Sigmoid colon (tissue), 7 donors: ENCODE results near the gene HS3ST3B1. TPM values are rescaled to one million over a fixed set of nuclear protein-coding genes. Genes with fewer than 3 reads are reported as not detected.

Experiments
- DNase-seq: peaks from one replicate; pipeline ENCODE4 v3.0.0-alpha.2; 2019
- H3K27ac ChIP-seq, 4 donors: fragments of 200-600 bp; sonication (generic); one replicate each; pipeline ENCODE4 v1.5.1; 2016 to 2019; ENCODE audit warnings: mild to moderate bottlenecking in 1 of 4
- H3K27me3 ChIP-seq, 3 donors: fragments of 200-600 bp; sonication (generic); one replicate each; pipeline ENCODE4 v1.5.1; 2019; ENCODE audit warnings: mild to moderate bottlenecking in 1 of 3
- H3K36me3 ChIP-seq, 4 donors: fragments of 200-600 bp; sonication (generic); one replicate each; pipeline ENCODE4 v1.5.1; 2016 to 2019
- H3K4me1 ChIP-seq, 4 donors: fragments of 200-600 bp; sonication (generic); one replicate each; pipeline ENCODE4 v1.5.1; 2017 to 2019
- H3K4me3 ChIP-seq, 4 donors: fragments of 200-600 bp; sonication (generic); one replicate each; pipeline ENCODE4 v1.5.1; 2017 to 2019; ENCODE audit warnings: mild to moderate bottlenecking in 2 of 4, moderate library complexity in 1 of 4
- H3K9me3 ChIP-seq, 4 donors: fragments of 200-600 bp in 3 of 4; sonication (generic) in 3 of 4; one replicate each; pipeline versions ENCODE4 v1.5.1 to v1.6.1; 2013 to 2019
- CTCF ChIP-seq, 4 experiments: fragments of 450-650 bp in 3 of 4; fragments of 200-600 bp in 1 of 4; IDR thresholded peaks; one replicate each; pipeline ENCODE4 v1.5.1; 2016 to 2019; ENCODE audit warnings: antibody characterized with exemption in 4 of 4, mild to moderate bottlenecking in 3 of 4, moderate library complexity in 2 of 4
- EP300 ChIP-seq, 4 donors: sonication (generic); formaldehyde crosslinking; IDR thresholded peaks; one replicate each; pipeline ENCODE4 v1.6.1; 2017; ENCODE audit warnings: antibody characterized with exemption in 4 of 4
- POLR2A ChIP-seq, 2 donors: fragments of 450-650 bp; IDR thresholded peaks; one replicate each; pipeline ENCODE4 v1.6.1; 2016; ENCODE audit warnings: antibody characterized with exemption in 2 of 2, mild to moderate bottlenecking in 2 of 2, moderate library complexity in 2 of 2
- POLR2AphosphoS5 ChIP-seq, 4 donors: sonication (generic); formaldehyde crosslinking; IDR thresholded peaks; one replicate each; pipeline ENCODE4 v1.6.1; 2017; ENCODE audit warnings: antibody characterized with exemption in 4 of 4
- WGBS, 2 donors: extraction: QIAGEN DNeasy Blood & Tissue Kit; methylation state at CpG; one replicate each; pipeline ENCODE4 v1.1.7; 2013; 5-methylcytosine and 5-hydroxymethylcytosine counted together
- intact Hi-C: fragments of 100-400 bp; cut with DNase I; formaldehyde crosslinking; loops from one replicate; pipeline ENCODE4 v1.15.1; 2023
- polyA plus RNA-seq, 3 donors: library from polyadenylated mRNA; stranded (reverse); fragments of 200-250 nt; gene quantifications; one replicate each; pipeline ENCODE4 v1.2.3, GENCODE V29; 2013
- total RNA-seq, 4 donors: library from RNA; depleted of rRNA; stranded (reverse); fragments of >200 nt; gene quantifications; one replicate each; pipeline ENCODE4 v1.1.0, GENCODE V29; 2016
- donor health status: healthy with polysubstance abuse.
- donor health status: Bipolar disorder and iron deficiency.
- donor health status: healthy.

HS3ST3B1 gene
- total and polyA plus RNA-seq, 7 donors, result 0.46 to 3.0 (median 1.1) TPM

- no peaks in the 10 kb centered on the region for H3K27me3 ChIP-seq
- H3K9me3 ChIP-seq, result no peaks in the 10 kb centered on the region
- no peaks in the 10 kb centered on the region for H3K36me3 ChIP-seq
- intact Hi-C loops, result no loop called here
- 80 to 82% methylated on average over 8 of the region's 8 CpGs for WGBS, 2 donors
- TF ChIP-seq POLR2A (IDR thresholded peaks at IDR 0.05) (no peak), EP300 (IDR thresholded peaks at IDR 0.05) (no peak), CTCF (IDR thresholded peaks at IDR 0.05) (no peak), POLR2AphosphoS5 (IDR thresholded peaks at IDR 0.05) (no peak)
- no peak overlapping the region for H3K4me3 ChIP-seq
- H3K4me1 ChIP-seq, result no peaks in the 10 kb centered on the region
- H3K27ac ChIP-seq, result no peak overlapping the region
- no peak for DNase-seq
Measured at GRCh38 chr17:14373614-14374259, 72.9 kb downstream of the HS3ST3B1 start.

GRCh38 chr17:14374268-14374667 is 73.4 kb downstream of the HS3ST3B1 start:
- no peaks in the 10 kb centered on the region for H3K4me1 ChIP-seq
- H3K4me3 ChIP-seq, result no peak overlapping the region
- intact Hi-C loops, result no loop called here
- TF ChIP-seq EP300 (IDR thresholded peaks at IDR 0.05) (no peak), POLR2A (IDR thresholded peaks at IDR 0.05) (no peak), POLR2AphosphoS5 (IDR thresholded peaks at IDR 0.05) (no peak), CTCF (IDR thresholded peaks at IDR 0.05) (no peak)
- 98% methylated on average over 1 of the region's 1 CpG for WGBS, 2 donors
- H3K27ac ChIP-seq, result no peak overlapping the region
- H3K36me3 ChIP-seq, result no peaks in the 10 kb centered on the region
- H3K27me3 ChIP-seq, result no peaks in the 10 kb centered on the region
- H3K9me3 ChIP-seq, result no peaks in the 10 kb centered on the region
- DNase-seq, result no peak

- no peaks in the 10 kb centered on the region for H3K9me3 ChIP-seq
- H3K36me3 ChIP-seq, result no peaks in the 10 kb centered on the region
- no peaks in the 10 kb centered on the region for H3K27me3 ChIP-seq
- no peak for DNase-seq
- intact Hi-C loops, result no loop called here
- H3K27ac ChIP-seq, result no peak overlapping the region
- H3K4me1 ChIP-seq, result no peaks in the 10 kb centered on the region
- WGBS, 2 donors, result 58 to 73% methylated on average over 3 of the region's 3 CpGs
- no peak overlapping the region for H3K4me3 ChIP-seq
- TF ChIP-seq CTCF (IDR thresholded peaks at IDR 0.05) (no peak), POLR2AphosphoS5 (IDR thresholded peaks at IDR 0.05) (no peak), EP300 (IDR thresholded peaks at IDR 0.05) (no peak), POLR2A (IDR thresholded peaks at IDR 0.05) (no peak)
Measured at GRCh38 chr17:14376666-14377065, 75.8 kb downstream of the HS3ST3B1 start.

- intact Hi-C loops, result no loop called here
- WGBS, 2 donors, result 86 to 89% methylated on average over 6 of the region's 6 CpGs
Measured at GRCh38 chr17:14381606-14382005, 80.7 kb downstream of the HS3ST3B1 start.

More at GRCh38 chr17:14381606-14382005, 80.7 kb downstream of the HS3ST3B1 start:
- Histone ChIP-seq H3K9me3 (no peaks in the 10 kb centered on the region), H3K36me3 (no peaks in the 10 kb centered on the region), H3K4me3 (no peak overlapping the region), H3K4me1 (no peaks in the 10 kb centered on the region), H3K27ac (no peak overlapping the region), H3K27me3 (no peaks in the 10 kb centered on the region)
- no peak for DNase-seq
- TF ChIP-seq POLR2A (IDR thresholded peaks at IDR 0.05) (no peak), EP300 (IDR thresholded peaks at IDR 0.05) (no peak), POLR2AphosphoS5 (IDR thresholded peaks at IDR 0.05) (no peak), CTCF (IDR thresholded peaks at IDR 0.05) (no peak)
